Measurements from ENCODE around the gene SORBS2. TPM values are rescaled to one million over a fixed set of nuclear protein-coding genes. Genes with fewer than 3 reads are reported as not detected.

SORBS2 gene
- total RNA-seq, 8 experiments from 2014 or later: 2.8 to 138 (median 30.0) TPM

GRCh38 chr4:185830263-185830994, 18.4 kb upstream of the SORBS2 start:
- WGBS, 10 experiments: 31 to 96% (median 76%) methylated on average over 1 to 4 of the region's 4 CpGs
- H3K4me1 ChIP-seq (replicated peaks in 1 of 2): no peaks in the 10 kb centered on the region
- no peak overlapping the region for H3K4me3 ChIP-seq
- H3K27ac ChIP-seq: no peak overlapping the region
- in situ Hi-C loops (cut with MboI; ENCODE audit: low pct_unique_long_range_greater_than_20kb in 2 of 9, low sequenced_read_pairs in 9 of 9, unreplicated experiment in 9 of 9): no loop called here
- ATAC-seq (replicated peaks in 6 of 8): no peak

GRCh38 chr4:185826381-185826780, 14.4 kb upstream of the SORBS2 start:
- ATAC-seq (replicated peaks in 6 of 8): no peak
- no peak overlapping the region for H3K4me3 ChIP-seq

GRCh38 chr4:185825737-185826136, 13.7 kb upstream of the SORBS2 start:
- in situ Hi-C loops (cut with MboI; ENCODE audit: low pct_unique_long_range_greater_than_20kb in 2 of 9, low sequenced_read_pairs in 9 of 9, unreplicated experiment in 9 of 9): no loop called here
- Histone ChIP-seq H3K4me3 (no peak overlapping the region), H3K4me1 (replicated peaks in 1 of 2) (peaks cover 0 to 4% of the 10 kb centered on the region in 2 donors), H3K27ac (no peak overlapping the region)
- 0 to 100% (median 83%) methylated on average over 1 to 6 of the region's 6 CpGs; no CpG with 5 or more reads in 3 of the 10 experiments for WGBS, 10 experiments
- ATAC-seq (replicated peaks in 6 of 8): no peak

More at GRCh38 chr4:185826381-185826780, 14.4 kb upstream of the SORBS2 start:
- peaks cover 0 to 4% of the 10 kb centered on the region in 2 donors for H3K4me1 ChIP-seq (replicated peaks in 1 of 2)
- 0 to 13% (median 0%) methylated on average over 1 of the region's 1 CpG; no CpG with 5 or more reads in 1 of the 10 experiments for WGBS, 10 experiments
- no peak overlapping the region for H3K27ac ChIP-seq
- in situ Hi-C loops (cut with MboI; ENCODE audit: low pct_unique_long_range_greater_than_20kb in 2 of 9, low sequenced_read_pairs in 9 of 9, unreplicated experiment in 9 of 9): no loop called here

DNA sequence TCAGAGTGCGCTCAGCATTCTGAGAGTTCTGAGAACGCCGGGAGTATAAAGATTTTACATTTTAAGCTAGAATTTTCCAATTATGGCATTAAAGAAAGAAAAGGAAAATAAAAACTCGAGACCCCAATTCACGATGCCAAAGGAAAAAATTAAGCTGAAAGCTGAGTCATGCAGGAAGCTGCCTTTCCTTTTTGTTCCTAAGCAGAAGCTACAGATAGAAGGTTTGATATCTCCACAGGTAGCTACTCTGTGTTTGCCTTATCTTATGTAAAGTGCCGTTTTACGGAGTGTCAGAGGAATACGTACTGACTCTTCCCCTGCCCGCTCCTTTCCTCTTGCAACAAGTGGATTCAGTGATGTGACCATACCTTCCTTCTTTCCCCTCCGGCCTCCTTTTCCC, 10.8 kb upstream of the SORBS2 start:
- Histone ChIP-seq H3K27ac (no peak overlapping the region), H3K4me1 (replicated peaks in 1 of 2) (peaks cover 0 to 4% of the 10 kb centered on the region in 2 donors), H3K4me3 (no peak overlapping the region)
- in situ Hi-C loops (cut with MboI; ENCODE audit: low pct_unique_long_range_greater_than_20kb in 2 of 9, low sequenced_read_pairs in 9 of 9, unreplicated experiment in 9 of 9): no loop called here
- ATAC-seq (replicated peaks in 6 of 8): no peak
- 60 to 94% (median 81%) methylated on average over 4 to 10 of the region's 10 CpGs; no CpG with 5 or more reads in 1 of the 10 experiments for WGBS, 10 experiments

DNA sequence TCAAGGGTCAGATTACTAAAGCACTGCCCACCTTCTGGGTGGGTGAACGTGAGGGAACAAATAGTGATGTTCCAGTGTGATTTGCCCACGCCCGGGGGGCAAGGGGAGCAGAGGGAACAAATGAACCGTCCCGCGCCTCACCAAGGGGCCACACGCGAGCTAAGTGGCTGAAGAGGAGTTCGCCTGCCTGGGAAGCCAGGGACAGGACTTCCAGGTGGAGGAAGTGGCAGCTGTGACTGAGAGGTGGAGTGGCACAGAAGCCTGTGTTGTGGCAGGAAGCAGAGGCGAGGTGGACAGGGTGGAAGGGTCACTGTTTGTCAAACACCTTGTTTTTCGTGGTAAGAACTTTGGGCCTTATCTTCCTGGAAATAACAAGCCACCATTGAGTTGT, 9.0 kb upstream of the SORBS2 start:
- Histone ChIP-seq H3K27ac (no peak overlapping the region), H3K4me3 (no peak overlapping the region), H3K4me1 (replicated peaks in 1 of 2) (peaks cover 0 to 4% of the 10 kb centered on the region in 2 donors)
- 0 to 94% (median 87%) methylated on average over 1 to 10 of the region's 11 CpGs; no CpG with 5 or more reads in 4 of the 10 experiments for WGBS, 10 experiments
- in situ Hi-C loops (cut with MboI; ENCODE audit: low pct_unique_long_range_greater_than_20kb in 2 of 9, low sequenced_read_pairs in 9 of 9, unreplicated experiment in 9 of 9): no loop called here
- ATAC-seq (replicated peaks in 6 of 8): no peak

- in situ Hi-C loops (cut with MboI; ENCODE audit: low pct_unique_long_range_greater_than_20kb in 2 of 9, low sequenced_read_pairs in 9 of 9, unreplicated experiment in 9 of 9): no loop called here
- no peak overlapping the region for H3K4me3 ChIP-seq
- 56 to 93% (median 75%) methylated on average over 2 to 27 of the region's 29 CpGs for WGBS, 10 experiments
- peak in 1 of 8 experiments; percentile 20 for ATAC-seq (replicated peaks in 6 of 8)
- H3K4me1 ChIP-seq (replicated peaks in 1 of 2): peaks cover 0 to 4% of the 10 kb centered on the region in 2 donors
- H3K27ac ChIP-seq: no peak overlapping the region
These were observed 8.4 kb upstream of the SORBS2 start for GRCh38 chr4:185820146-185821028.

DNA sequence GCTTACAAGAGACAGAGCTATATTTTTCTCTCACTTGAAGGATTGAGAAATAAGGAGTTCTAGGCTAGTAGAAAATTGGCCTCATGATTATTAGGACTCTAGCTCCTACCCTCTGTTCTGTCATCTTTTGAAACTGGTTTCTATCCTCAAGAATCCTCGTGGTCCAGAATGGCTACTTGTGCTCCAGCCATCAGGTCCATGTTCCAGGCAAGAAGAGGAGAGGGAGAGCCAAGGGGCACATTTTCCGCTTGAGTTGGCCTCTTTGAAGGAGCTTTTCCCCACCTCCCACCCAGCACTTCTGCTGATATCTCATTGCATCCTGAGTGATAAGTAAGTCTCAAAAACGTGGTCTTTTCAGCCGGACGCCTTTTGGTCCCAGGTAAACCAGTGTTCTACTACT, 7.2 kb upstream of the SORBS2 start:
- WGBS, 10 experiments: 17 to 100% (median 93%) methylated on average over 1 to 5 of the region's 5 CpGs; no CpG with 5 or more reads in 4 of the 10 experiments
- ATAC-seq (replicated peaks in 6 of 8): no peak
- no peaks in the 10 kb centered on the region for H3K4me1 ChIP-seq (replicated peaks in 1 of 2)
- H3K4me3 ChIP-seq: no peak overlapping the region
- in situ Hi-C loops (cut with MboI; ENCODE audit: low pct_unique_long_range_greater_than_20kb in 2 of 9, low sequenced_read_pairs in 9 of 9, unreplicated experiment in 9 of 9): no loop called here
- no peak overlapping the region for H3K27ac ChIP-seq

GRCh38 chr4:185817403-185817818, 5.4 kb upstream of the SORBS2 start:
- Histone ChIP-seq H3K27ac (no peak overlapping the region), H3K4me3 (no peak overlapping the region), H3K4me1 (replicated peaks in 1 of 2) (peaks cover under 1 to 1% of the 10 kb centered on the region in 2 donors)
- in situ Hi-C loops (cut with MboI; ENCODE audit: low pct_unique_long_range_greater_than_20kb in 2 of 9, low sequenced_read_pairs in 9 of 9, unreplicated experiment in 9 of 9): no loop called here
- 67 to 100% (median 79%) methylated on average over 1 to 5 of the region's 8 CpGs; no CpG with 5 or more reads in 2 of the 10 experiments for WGBS, 10 experiments
- no peak for ATAC-seq (replicated peaks in 6 of 8)

GRCh38 chr4:185813133-185813532, 1.1 kb upstream of the SORBS2 start:
- 62 to 100% (median 95%) methylated on average over 1 to 6 of the region's 8 CpGs; no CpG with 5 or more reads in 2 of the 10 experiments for WGBS, 10 experiments
- H3K4me1 ChIP-seq (replicated peaks in 1 of 2): peaks cover 14 to 28% of the 10 kb centered on the region in 2 donors
- no peak for ATAC-seq (replicated peaks in 6 of 8)
- no peak overlapping the region for H3K4me3 ChIP-seq
- in situ Hi-C loops (cut with MboI; ENCODE audit: low pct_unique_long_range_greater_than_20kb in 2 of 9, low sequenced_read_pairs in 9 of 9, unreplicated experiment in 9 of 9): no loop called here
- no peak overlapping the region for H3K27ac ChIP-seq

- WGBS, 10 experiments: 3 to 84% (median 29%) methylated on average over 3 to 13 of the region's 13 CpGs; no CpG with 5 or more reads in 1 of the 10 experiments
- H3K27ac ChIP-seq: peak overlapping the region in 1 of 2 donors; percentile 22
- peak overlapping the region; percentile 19 to 52 (median 35) for H3K4me3 ChIP-seq
- in situ Hi-C loops (cut with MboI; ENCODE audit: low pct_unique_long_range_greater_than_20kb in 2 of 9, low sequenced_read_pairs in 9 of 9, unreplicated experiment in 9 of 9): no loop called here
- ATAC-seq (replicated peaks in 6 of 8): peak in 4 of 8 experiments; percentile 9 to 60 (median 18)
- H3K4me1 ChIP-seq (replicated peaks in 1 of 2): peaks cover 14 to 28% of the 10 kb centered on the region in 2 donors
These were observed 1.1 kb downstream of the SORBS2 start for GRCh38 chr4:185810746-185811508.

DNA sequence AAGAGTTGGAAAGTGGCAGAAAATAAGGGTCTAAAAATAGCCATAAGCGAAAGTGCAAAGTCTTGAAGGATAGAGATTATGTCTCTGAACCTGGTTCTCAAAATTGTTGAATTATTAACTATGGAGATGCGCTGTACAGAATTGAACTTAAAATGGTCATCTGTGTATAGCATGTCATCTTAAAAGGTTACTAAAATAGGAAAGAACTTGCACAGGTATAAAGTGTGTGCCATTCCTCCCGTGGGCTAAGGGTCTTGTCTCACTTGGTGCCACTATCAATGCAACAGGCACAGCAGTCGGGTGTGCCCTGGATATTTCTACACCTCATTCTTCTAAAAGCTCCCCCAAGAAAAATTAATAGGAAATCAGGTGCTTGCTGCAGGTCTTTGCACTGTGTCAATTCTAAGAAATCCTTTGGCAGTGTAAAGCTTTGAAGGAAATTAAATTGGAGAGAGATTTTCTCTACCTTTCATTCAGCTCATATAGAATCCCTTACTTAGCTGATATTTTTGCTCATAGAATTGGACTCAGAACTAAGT, 2.4 kb downstream of the SORBS2 start:
- Histone ChIP-seq H3K4me3 (peak overlapping the region in 3 of 5 donors; percentile 35 to 52 (median 49)), H3K4me1 (replicated peaks in 1 of 2) (peaks cover 14 to 28% of the 10 kb centered on the region in 2 donors), H3K27ac (no peak overlapping the region)
- no peak for ATAC-seq (replicated peaks in 6 of 8)
- WGBS, 10 experiments: 31 to 93% (median 65%) methylated on average over 2 to 4 of the region's 4 CpGs; no CpG with 5 or more reads in 2 of the 10 experiments
- in situ Hi-C loops (cut with MboI; ENCODE audit: low pct_unique_long_range_greater_than_20kb in 2 of 9, low sequenced_read_pairs in 9 of 9, unreplicated experiment in 9 of 9): no loop called here

- Histone ChIP-seq H3K27ac (no peak overlapping the region), H3K4me1 (replicated peaks in 1 of 2) (peaks cover 14 to 28% of the 10 kb centered on the region in 2 donors), H3K4me3 (peak overlapping the region in 2 of 5 donors; percentile 49 to 52)
- in situ Hi-C loops (cut with MboI; ENCODE audit: low pct_unique_long_range_greater_than_20kb in 2 of 9, low sequenced_read_pairs in 9 of 9, unreplicated experiment in 9 of 9): no loop called here
- WGBS, 10 experiments: 20 to 100% (median 87%) methylated on average over 1 of the region's 1 CpG; no CpG with 5 or more reads in 4 of the 10 experiments
- no peak for ATAC-seq (replicated peaks in 6 of 8)
These were observed 2.9 kb downstream of the SORBS2 start for GRCh38 chr4:185809121-185809520.
